GM18858 (cell line): ENCODE results near the gene ODF2.
"Not testable (repeated sequence)": the region's sequence is repeated elsewhere in the genome, so short reads cannot be mapped to it uniquely, and the experiment has no call there.

ENCODE experiments used
- ATAC-seq: cut with Tn5 transposase; IDR thresholded peaks from one replicate; pipeline ENCODE4 v1.9.1; 2021; ENCODE audit not compliant: unreplicated experiment

Gene ODF2

DNA sequence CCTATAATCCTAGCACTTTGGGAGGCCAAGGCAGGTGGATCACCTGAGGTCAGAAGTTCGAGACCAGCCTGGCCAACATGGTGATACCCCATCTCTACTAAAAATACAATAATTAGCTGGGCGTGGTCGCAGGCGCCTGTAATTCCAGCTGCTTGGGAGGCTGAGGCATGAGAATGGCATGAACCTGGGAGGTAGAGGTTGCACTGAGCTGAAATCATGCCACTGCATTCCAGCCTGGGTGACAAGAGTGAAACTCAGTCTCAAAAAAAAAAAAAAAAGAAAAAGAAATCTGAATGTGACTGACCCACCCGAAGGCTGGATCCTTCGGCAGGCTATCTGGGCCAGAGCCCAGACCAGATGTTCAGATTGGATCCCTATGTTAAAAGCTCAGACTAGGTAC lies 32.5 kb upstream of the ODF2 start:
- not testable (repeated sequence) for ATAC-seq

DNA sequence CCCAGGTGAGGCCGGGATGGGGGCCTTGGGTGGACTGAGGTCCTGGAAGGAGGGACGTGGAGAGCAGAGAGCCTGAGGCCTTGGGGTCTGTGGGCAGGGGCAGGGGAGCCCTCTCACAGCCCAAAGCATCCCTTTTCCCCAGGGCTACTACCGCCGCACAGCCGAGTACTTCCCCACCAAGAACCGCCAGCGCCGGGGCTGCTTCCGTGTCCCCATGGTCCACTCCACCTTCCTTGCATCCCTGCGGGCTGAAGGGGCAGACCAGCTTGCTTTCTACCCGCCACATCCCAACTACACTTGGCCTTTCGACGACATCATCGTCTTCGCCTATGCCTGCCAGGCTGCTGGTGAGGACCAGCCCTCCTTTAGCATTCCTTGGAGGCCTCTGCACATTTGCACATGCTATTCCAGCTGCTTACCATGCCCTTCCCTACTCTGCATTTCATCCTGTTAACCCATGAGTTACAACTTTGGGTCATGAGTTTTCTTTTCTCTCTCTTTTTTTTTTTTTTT lies 31.5 kb upstream of the ODF2 start:
- ATAC-seq = no peak

DNA sequence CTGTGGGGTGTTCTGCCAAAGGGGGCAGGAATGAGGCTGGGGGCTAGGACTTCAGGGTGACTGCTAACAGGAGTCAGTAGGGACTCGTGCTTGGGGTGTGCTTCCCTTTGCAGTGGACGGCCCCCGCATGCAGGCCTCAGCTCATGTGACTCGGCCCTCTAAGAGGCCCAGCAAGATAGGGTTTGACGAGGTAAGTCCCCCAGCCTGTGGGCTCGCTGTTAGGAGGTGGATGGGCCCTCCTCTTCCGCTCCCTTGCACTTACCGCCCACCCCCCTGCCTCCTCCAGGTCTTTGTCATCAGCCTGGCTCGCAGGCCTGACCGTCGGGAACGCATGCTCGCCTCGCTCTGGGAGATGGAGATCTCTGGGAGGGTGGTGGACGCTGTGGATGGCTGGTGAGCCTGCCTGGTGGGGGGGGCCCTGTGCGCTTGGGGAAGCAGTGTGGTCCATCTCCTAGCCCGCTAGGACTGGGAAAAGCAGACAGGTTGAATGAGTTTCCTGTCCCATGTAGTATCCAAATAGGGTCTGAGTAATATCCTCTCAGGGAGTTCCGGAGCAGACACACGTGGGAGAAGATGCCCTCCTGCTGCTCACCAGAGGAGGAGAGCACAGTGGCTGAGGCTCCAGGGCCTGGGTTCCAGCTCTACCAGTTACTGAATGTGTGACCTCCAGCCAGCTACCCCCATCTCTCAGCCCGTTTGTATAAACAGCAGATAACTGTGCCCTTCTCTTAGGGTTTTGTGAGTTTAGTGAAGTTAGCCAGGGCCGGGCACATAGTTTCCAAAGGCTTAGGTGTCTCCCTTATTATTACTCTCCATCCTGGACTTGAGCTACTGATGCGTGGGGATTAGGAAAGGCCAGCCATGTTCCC lies 26.9 kb upstream of the ODF2 start:
- ATAC-seq = no peak

DNA sequence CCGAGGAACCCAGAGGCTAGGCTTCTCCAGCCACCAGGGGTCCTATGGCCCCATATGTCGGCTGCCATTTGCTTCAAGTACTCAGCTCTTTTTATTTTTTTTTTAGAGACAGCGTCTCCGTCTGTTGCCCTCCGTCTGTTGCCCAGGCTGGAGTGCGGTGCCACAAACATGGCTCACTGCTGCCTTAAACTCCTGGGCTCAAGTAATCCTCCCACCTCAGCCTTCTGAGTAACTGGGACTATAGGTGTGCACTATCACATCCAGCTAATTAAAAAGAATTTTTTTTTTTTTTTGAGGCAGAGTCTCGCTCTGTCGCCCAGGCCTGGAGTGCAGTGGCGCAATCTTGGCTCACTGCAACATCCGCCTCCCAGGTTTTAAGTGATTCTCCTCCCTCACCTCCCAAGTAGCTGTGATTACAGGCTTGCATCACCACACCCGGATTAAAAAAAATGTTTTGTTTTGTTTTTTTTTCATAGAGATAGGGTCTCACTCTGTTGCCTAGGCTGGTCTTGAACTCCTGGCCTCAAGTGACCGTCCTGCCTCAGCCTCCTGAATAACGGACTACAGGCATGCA lies 26.2 kb upstream of the ODF2 start:
- ATAC-seq = no peak

DNA sequence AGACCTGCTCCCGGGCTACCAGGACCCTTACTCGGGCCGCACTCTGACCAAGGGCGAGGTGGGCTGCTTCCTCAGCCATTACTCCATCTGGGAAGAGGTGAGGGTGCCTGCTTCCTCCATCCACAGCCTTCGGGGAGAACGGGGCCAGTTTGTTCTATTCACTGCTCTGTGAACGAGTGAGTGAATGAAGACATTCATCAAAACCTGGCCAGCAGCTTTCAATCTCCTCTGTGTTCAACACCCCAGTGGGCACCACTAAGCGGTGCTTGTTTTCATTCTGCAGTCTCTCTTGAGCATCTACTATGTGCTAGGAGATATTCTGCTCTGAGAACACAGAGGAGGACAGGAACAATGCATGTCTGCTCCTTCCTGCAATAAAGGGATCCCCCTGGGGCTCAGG lies 24.6 kb upstream of the ODF2 start:
- ATAC-seq = no peak

DNA sequence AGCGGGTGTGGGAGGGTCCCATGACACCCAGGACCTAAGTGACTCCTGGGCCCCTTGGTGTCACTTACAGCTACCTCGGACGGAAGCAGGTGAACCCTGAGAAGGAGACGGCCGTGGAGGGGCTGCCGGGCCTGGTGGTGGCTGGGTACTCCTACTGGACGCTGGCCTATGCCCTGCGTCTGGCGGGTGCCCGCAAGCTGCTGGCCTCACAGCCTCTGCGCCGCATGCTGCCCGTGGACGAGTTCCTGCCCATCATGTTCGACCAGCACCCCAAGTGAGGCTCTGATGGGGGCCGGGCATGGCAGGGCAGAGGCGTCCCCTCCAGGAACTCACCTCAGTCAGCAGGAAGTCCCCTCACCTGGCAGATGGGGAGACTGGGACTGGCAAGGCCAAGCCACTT lies 21.5 kb upstream of the ODF2 start:
- no peak for ATAC-seq

DNA sequence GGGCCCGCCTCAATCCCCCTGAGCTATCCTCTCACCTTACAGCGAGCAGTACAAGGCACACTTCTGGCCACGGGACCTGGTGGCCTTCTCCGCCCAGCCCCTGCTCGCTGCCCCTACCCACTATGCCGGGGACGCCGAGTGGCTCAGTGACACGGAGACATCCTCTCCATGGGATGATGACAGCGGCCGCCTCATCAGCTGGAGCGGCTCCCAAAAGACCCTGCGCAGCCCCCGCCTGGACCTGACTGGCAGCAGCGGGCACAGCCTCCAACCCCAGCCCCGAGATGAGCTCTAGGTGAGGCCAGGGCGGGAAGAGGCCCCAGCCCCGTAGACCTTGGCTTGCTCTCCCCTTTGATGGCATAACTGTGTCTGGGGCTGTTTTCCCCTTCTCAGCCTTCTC lies 20.2 kb upstream of the ODF2 start:
- ATAC-seq = no peak

DNA sequence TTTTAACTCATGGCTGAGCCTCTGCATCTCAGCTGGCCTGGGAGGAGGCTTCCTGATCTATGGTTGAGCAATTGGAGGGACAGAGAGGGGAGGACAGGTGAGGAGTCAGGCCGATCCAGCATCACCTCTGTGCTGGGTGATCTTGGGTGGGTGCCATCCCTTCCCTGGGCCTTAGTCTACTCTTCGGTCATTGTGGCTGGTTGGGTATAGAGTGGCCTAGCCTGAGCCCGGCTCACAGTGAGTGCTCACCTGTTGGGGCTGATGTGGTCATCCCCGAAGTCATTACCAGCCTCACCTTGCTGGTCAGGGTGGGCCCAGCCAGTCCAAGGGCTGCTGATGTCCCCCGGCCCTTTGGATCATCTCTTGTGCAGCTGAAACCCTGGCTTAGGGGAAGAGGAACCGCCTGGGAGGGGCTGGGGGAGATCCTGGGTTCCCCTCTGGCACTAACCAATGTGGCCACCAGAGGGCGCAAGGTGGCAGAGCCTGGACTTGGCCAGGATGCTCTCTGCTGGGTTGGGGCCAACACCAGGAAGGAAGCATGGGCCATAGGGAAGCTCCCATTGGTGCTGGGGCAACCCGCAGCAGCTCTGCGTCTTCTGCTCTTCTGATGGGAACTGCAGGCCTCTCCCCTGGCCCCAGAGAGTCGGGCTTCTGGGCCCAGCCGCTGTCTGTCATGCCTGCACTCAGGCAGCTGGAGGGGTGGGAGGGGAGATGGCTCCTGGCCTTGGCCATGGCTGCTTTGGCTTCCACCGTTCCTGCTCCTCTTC lies 17.3 kb upstream of the ODF2 start:
- no peak for ATAC-seq

DNA sequence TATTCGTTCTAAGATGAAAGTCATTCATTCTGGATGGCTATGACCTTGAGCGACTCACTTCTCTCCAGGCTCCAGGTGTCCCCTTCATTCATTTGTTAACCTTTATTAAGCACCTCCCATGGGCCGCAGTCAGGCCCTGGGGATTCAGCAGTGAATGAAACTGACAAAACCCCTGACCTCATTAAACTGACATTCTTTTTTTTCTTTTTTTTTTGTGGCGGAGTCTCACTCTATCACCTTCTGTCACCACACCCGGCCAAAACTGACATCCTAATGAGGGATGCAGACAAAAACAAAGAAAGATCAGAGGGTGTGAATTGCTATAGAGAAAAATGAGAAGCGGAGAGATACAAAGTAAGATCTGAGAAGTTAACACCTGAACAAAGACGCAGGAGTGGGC lies 16.5 kb upstream of the ODF2 start:
- no peak for ATAC-seq

DNA sequence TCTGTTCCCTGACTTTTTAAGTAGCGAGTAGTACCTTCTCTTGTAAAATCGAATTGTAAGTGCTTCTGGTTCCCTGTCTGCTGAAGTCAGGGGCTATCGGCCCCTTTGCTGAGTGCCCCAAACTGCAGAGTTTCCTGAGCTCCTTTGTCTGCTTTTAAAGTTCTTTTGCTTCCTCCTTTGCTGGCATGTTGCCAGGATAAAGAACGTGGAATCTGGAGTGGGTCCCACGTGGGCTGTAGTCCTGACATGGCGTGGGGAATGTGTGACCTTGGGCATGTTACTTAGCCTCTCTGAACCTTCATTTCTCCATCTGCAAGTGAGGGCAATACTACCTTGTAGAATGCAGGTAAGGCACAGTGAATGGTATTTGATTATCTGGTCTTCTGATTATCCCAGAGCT lies 13.7 kb upstream of the ODF2 start:
- ATAC-seq = no peak

DNA sequence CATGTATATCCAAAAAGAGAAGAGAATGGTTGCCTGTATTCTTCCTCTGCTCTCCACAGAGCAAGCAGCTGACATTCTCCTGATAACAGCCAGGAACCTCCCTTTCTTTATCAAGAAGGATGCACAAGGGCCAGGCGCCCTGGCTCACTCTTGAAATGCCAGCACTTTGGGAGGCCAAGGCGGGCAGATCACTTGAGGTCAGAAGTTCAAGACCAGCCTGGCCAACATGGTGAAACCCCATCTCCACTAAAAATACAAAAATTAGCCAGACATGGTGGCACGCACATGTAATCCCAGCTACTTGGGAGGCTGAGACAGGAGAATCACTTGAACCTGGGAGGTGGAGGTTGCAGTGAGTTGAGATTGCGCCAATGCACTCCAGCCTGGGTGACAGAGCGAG lies 9.3 kb upstream of the ODF2 start:
- ATAC-seq = not testable (repeated sequence)

DNA sequence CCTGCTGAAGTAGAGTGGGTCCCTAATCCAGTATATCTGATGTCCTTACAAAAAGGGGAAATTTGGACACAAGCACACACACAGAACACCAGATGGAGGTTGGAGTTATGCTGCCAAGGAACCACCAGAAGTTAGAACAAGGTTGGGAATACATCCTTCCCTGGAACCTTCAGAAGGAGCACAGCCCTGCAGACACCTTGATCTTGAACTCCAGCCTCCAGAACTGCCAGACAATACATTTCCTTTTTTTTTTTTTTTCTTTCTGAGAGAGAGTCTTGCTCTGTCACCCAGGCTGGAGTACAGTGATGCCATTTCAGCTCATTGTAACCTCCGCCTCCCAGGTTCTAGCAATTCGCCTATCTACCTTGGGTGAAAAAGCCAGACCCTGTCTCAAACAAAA lies 7.1 kb upstream of the ODF2 start:
- ATAC-seq = no peak

DNA sequence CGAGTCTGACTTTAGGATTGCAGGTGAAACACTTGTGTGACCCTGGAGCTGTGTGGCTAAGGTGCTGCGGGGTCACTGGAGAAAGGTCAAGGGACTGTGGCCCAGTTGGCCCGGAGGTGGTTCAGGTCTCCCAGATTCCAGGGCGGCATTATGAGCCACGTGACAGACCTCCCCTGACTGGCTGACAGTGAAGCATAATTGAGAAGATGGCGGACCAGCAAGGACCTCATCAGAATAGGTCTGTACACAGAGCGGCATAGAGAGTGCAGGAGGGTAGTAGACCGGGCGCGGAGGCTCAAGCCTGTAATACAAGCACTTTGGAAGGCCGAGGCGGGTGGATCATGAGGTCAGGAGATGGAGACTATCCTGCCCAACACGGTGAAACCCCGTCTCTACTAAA lies 815 bp upstream of the ODF2 start:
- ATAC-seq = no peak

DNA sequence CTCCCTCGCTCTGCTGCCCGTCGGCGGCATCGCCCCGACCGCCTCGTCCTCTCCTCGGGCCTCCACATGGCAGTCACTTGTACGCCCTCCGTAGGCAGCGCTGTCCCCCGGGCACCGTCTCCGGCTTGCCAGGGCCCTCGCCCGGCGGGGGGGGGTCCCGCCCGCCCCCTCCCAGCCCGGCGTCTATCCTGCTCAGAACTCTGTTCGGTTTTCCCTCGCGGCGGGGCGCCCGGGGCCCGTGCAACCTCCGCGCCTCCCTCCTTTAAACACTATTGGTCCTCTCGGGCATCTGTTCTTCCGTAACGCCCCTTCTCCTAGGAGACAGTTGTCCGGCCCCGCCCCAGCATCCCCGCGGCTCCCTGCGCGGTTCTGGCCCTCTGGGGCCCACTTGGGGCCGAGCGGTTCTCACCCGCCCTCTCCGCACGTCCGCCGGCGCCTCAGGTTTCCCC lies 831 bp downstream of the ODF2 start:
- peak; percentile 37 for ATAC-seq

DNA sequence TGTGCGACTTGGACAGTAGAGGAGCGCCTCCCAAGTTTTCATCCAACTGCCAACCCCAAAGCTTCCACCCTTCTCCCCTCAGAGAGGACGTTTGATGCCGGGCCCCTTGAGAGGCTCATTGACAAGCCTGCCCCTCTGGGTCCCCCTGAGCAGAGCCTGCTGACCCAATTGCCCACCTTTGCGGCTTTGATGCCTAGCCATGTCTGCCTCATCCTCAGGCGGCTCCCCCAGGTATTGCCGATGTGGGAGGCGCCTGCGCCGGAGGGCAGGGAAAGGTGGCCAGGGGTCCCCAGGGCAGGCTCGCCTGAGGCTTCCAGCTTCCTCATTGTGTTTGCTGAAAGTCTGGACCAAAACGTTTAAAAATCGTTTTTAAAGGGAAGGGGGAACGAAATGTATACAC lies 1.4 kb downstream of the ODF2 start:
- no peak for ATAC-seq

DNA sequence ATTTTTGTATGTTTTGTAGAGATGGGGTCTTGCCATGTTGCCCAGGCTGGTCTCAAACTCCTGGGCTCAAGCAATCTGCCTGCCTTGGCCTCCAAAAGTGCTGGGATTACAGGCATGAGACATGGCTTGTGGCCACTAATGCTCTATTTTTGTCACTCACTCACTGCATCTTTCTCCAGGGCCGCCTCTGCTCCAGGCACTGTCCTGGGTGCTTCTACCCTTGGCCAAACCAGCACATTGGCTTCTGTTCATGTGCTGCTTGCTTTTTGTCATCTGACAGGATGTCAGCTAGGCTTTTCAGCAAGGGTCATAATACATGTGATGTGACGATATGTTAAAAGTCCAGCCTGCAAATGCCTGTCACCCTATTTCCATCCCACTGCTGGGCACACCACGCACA lies 3.2 kb downstream of the ODF2 start:
- no peak for ATAC-seq

DNA sequence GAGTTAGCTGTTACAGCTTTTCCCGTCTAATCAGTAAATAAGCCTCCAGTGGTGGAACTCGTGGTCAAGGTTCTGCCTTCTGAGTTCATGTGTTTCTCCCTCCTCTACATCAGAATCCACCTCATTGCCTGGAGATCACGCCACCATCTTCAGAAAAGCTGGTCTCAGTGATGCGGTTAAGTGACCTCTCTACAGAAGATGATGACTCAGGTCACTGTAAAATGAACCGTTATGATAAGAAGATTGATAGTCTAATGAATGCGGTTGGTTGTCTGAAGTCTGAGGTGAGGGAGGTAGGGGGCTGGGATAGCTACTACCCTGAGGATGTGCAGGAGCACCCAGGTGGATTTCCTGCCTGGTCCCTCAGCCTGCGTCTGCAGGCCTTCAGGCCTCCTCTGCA lies 13.3 kb downstream of the ODF2 start:
- ATAC-seq = no peak

DNA sequence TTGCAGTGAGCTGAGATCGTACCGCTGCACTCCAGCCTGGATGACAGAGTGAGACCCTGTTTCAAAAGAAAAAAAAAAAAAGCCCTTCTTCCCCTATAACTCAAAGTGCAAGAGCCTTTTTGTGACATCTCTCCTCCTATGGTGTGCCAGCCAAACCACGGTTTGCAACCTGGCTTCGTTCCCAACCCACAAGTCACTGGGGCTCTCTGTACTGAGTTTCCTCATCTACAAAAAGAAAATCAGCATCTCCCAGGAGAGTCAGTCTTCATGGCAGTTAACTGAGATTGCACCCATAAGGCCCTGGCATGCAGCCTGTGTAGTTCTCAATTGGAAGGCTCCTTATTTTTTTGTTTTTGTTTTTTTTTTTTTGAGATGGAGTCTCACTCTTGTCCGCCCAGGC lies 14.8 kb downstream of the ODF2 start:
- no peak for ATAC-seq

DNA sequence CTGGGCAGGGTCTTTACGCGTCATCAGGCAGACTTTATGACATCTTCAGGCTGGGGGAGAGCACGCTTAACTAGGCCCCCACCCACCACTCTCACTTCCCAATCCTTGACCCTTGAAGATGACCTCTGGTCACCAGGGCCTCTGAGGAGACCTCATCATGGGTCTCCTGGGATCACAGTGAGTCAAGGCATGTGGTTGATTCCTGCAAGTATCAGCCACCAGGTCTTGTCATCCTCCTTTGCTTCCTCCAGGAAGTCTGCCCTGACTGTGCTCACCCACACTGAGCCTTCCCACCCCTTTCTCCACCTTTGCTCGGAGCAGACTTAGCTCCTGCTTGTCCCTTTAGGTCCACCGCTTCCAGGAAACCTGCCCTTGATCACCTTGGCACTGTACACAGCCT lies 17.3 kb downstream of the ODF2 start:
- ATAC-seq = no peak

DNA sequence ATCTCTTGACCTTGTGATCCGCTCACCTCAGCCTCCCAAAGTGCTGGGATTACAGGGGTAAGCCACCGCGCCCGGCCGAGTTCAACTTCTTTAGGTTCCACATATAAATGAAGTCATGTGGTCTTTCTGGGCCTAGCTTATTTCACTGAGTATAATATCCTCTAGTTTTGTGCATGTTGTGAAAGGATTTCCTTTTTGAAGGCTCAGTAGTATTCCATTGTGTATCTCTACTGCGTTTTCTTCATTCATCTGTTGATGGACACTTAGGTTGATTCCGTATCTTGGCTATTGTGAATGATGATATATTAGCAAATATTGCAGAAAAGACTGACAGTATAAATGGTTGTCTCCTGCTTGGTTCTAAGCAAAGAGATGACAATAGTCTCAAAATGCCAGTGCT lies 20.1 kb downstream of the ODF2 start:
- ATAC-seq = no peak

DNA sequence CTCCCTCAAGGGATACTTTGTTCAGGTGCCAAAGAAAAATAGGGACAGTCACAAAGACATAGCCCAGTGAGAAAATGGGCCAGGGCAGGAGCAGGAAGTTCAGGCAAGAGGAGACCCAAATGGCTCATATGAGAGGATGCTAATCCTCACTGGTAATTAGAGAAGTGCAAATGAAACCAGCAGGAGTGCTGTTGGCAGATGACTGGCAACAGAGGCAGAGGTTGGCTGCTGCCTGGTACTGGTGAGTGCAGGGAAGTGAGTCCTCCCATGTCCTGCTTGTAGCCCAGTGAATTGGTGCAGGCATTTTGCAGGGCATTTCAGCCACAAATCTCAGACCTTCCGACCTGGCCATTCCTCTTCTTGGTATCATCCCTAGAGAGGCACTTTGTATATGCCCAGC lies 23.5 kb downstream of the ODF2 start:
- ATAC-seq = no peak

DNA sequence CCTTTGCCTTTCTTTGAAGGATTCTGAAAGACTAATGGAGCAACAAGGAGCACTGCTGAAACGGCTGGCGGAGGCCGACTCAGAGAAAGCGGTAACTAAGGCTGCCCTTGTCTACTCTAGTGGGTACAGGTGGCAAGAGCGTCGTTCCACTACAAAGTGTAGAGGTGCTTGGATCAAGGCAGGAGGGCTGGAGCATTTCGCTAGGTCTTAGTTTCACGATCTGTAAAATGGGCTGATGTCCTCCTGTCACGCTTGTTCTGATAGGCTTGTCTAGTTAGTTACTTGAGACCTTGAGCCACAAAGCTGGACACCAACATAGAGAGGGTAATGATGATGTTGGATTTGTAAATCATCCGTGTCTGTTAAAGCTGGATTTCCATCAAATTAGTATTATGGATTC lies 25.8 kb downstream of the ODF2 start:
- no peak for ATAC-seq
